Measurements from ENCODE around the gene MOV10. TPM values are rescaled to one million over a fixed set of nuclear protein-coding genes. Genes with fewer than 3 reads are reported as not detected.
A peak's percentile ranks its signal among the peaks of the same experiment; 100 is the strongest.
"Not testable (repeated sequence)": the region's sequence is repeated elsewhere in the genome, so short reads cannot be mapped to it uniquely, and the experiment has no call there.

The MOV10 gene
- total RNA-seq, 1 donor from 2014 or later: 53.0 TPM

DNA sequence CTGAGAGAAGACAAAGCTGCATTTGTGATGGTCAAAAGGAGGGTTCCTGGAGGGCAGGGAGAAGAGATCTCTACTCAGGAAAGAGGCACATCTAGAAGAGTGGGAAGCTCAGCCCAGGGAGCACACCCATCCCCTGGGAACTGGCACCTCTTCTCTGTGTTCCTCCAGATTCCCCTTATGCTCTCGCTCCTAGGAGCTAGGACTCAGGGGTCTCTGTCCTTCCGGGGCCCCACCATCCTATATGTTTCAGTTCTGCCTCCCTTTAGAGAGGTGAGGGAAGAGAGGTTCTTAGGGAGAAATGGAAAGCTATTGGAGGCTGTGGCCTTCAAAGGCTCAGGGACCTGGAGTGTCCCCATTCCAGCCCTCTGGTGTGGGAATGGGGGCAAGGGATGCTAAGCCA lies 45.2 kb downstream of the MOV10 start:
- H3K9me3 ChIP-seq: no peaks in the 10 kb centered on the region
- H3K27ac ChIP-seq: no peak overlapping the region
- H3K4me3 ChIP-seq: no peak overlapping the region
- no peak for DNase-seq (ENCODE audit: extremely low spot score in 2 of 2)
- no peaks in the 10 kb centered on the region for H3K27me3 ChIP-seq
- intact Hi-C loops (cut with DNase I): loop anchor here (5.0 to 10.0 kb wide), 3 partner anchors 322 to 355 kb away; partner anchors contain the start of genes CTTNBP2NL and LRIG2
- no peak for TF ChIP-seq POLR2A (IDR thresholded peaks at IDR 0.05)
- TF ChIP-seq, protein P1, sequence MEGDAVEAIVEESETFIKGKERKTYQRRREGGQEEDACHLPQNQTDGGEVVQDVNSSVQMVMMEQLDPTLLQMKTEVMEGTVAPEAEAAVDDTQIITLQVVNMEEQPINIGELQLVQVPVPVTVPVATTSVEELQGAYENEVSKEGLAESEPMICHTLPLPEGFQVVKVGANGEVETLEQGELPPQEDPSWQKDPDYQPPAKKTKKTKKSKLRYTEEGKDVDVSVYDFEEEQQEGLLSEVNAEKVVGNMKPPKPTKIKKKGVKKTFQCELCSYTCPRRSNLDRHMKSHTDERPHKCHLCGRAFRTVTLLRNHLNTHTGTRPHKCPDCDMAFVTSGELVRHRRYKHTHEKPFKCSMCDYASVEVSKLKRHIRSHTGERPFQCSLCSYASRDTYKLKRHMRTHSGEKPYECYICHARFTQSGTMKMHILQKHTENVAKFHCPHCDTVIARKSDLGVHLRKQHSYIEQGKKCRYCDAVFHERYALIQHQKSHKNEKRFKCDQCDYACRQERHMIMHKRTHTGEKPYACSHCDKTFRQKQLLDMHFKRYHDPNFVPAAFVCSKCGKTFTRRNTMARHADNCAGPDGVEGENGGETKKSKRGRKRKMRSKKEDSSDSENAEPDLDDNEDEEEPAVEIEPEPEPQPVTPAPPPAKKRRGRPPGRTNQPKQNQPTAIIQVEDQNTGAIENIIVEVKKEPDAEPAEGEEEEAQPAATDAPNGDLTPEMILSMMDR (IDR thresholded peaks at IDR 0.05): no peak
- TF ChIP-seq POLR2AphosphoS5 (IDR thresholded peaks at IDR 0.05; ENCODE audit: insufficient read depth in 1 of 2, low read depth in 1 of 2): no peak
- H3K4me1 ChIP-seq: peaks cover 32% of the 10 kb centered on the region
- H3K36me3 ChIP-seq: no peaks in the 10 kb centered on the region

DNA sequence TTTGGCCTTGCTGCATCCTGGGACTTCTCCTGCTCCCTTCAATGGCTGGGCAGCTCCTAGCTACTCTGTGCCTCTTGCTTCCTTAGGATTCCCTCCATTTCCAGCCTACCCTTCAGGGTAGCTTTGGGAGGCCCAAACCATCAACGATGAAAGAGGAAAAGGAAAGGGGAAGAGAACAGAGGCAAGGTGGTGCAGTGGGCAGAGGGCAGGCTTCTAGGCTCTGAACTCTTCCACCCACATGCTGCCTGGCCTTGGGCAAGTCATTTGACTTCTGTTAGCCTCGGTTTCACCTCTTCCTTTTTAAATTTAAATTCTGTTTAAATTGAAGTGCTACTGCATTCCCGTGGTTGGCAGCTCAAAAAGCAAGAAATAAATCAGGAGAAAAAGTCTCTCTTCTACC lies 46.3 kb downstream of the MOV10 start:
- no peaks in the 10 kb centered on the region for H3K27me3 ChIP-seq
- TF ChIP-seq POLR2AphosphoS5 (IDR thresholded peaks at IDR 0.05; ENCODE audit: insufficient read depth in 1 of 2, low read depth in 1 of 2) (no peak), POLR2A (IDR thresholded peaks at IDR 0.05) (no peak)
- TF ChIP-seq, protein P1 (IDR thresholded peaks at IDR 0.05): no peak
- no peak for DNase-seq (ENCODE audit: extremely low spot score in 2 of 2)
- no peaks in the 10 kb centered on the region for H3K36me3 ChIP-seq
- no peaks in the 10 kb centered on the region for H3K9me3 ChIP-seq
- no peak overlapping the region for H3K4me3 ChIP-seq
- intact Hi-C loops (cut with DNase I): loop anchor here (10.0 kb wide), 1 partner anchor 324 kb away; no protein-coding TSS in a partner anchor
- no peak overlapping the region for H3K27ac ChIP-seq
- H3K4me1 ChIP-seq: peaks cover 26% of the 10 kb centered on the region

DNA sequence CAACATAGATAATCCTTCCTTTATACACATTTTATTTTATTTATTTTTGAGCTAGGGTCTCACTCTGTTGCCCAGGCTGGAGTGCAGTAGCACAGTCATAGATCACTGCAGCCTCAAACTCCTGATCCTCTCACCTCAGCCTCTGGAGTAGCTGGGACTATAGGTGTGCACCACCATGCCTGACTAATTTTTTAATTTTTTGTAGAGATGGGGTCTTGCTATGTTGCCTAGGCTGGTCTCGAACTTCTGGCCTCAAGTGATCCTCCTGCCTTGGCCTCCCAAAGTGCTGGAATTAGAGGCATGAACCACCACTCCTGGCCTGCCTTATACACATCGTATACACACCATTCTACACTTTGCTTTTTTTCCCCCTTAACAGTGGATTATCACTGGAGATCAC lies 46.8 kb downstream of the MOV10 start:
- not testable (repeated sequence) for H3K27ac ChIP-seq; H3K4me3 ChIP-seq; H3K27me3 ChIP-seq; H3K36me3 ChIP-seq; DNase-seq (ENCODE audit: extremely low spot score in 2 of 2); H3K9me3 ChIP-seq
- H3K4me1 ChIP-seq: peaks cover 23% of the 10 kb centered on the region
- intact Hi-C loops (cut with DNase I): loop anchor here (10.0 kb wide), 1 partner anchor 324 kb away; no protein-coding TSS in a partner anchor

DNA sequence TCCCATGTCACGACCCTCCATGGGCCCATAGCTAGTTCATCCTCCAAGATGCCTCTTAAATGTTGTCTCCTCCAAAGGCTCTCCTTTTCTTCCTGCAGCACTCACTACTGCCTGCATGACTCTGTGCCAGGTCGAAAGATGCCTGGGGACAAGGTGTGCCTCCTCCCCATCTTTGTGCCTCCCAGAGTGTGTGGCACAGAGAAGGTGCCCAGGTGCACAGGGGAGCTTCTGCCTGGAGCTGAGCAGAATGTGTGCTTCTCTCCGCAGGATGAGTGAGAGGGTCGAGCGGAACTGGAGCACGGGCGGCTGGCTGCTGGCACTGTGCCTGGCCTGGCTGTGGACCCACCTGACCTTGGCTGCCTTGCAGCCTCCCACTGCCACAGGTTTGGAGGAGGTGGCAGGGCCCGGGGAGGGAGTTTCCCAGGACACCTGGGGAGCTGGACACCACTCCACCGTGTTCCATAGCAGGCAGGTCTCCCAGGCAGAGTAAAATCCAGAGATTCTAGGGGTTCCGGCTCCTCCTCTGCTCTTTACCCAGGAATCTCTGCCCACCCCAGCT lies 47.6 kb downstream of the MOV10 start:
- Histone ChIP-seq H3K27me3 (no peaks in the 10 kb centered on the region), H3K9me3 (no peaks in the 10 kb centered on the region), H3K4me3 (no peak overlapping the region), H3K36me3 (no peaks in the 10 kb centered on the region), H3K27ac (peak overlapping the region; percentile 54), H3K4me1 (peaks cover 23% of the 10 kb centered on the region)
- TF ChIP-seq, protein P1 (IDR thresholded peaks at IDR 0.05): no peak
- no peak for TF ChIP-seq POLR2A (IDR thresholded peaks at IDR 0.05)
- TF ChIP-seq POLR2AphosphoS5 (IDR thresholded peaks at IDR 0.05; ENCODE audit: insufficient read depth in 1 of 2, low read depth in 1 of 2): no peak
- intact Hi-C loops (cut with DNase I): loop anchor here (10.0 kb wide), 1 partner anchor 323 kb away; no protein-coding TSS in a partner anchor
- DNase-seq (ENCODE audit: extremely low spot score in 2 of 2): no peak

DNA sequence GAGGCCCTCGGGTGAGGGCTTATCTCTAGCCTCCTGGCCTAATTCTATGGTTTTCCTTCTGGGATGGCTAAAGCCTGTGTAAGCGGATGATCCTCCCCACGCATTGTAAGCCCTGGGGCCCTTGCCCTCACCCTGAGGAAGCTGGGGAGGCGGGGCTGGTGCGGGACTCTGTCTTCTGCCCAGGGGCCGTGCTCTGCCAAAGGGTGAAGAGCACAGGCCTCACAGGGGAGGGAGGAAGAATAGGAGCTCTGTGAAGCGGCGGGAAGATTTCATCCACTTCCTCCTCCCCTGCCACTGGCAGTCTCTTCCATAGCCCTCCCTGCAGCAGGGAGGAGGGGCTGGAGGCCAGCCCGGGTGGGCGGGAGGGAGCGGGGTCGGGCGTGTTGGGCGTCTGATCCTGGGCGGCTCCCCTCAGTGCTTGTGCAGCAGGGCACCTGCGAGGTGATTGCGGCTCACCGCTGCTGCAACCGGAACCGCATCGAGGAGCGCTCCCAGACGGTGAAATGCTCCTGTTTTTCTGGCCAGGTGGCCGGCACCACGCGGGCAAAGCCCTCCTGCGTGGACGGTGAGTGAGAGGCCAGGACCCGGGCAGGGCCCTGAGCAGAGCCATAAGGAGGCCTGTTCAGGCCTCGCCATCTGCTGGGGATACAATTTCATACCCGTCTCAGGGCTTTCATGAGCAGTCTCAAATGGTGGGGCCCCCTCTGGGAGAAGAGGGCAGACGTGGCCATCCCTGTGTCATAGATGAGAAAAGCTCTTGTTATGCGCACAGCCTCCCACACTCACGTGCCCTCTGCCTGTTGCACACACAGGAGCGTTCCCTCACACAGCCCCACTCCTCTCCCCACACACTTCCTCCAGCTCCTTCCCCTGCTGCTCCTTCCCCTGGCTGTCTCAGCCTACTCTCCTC lies 48.4 kb downstream of the MOV10 start:
- no peaks in the 10 kb centered on the region for H3K9me3 ChIP-seq
- H3K36me3 ChIP-seq: no peaks in the 10 kb centered on the region
- peak overlapping the region; percentile 23 to 41 for H3K4me3 ChIP-seq
- DNase-seq (ENCODE audit: extremely low spot score in 2 of 2): peak in 1 of 2 donors; percentile 85
- intact Hi-C loops (cut with DNase I): loop anchor here (10.0 kb wide), 1 partner anchor 322 kb away; no protein-coding TSS in a partner anchor
- peaks cover 23% of the 10 kb centered on the region for H3K4me1 ChIP-seq
- H3K27me3 ChIP-seq: no peaks in the 10 kb centered on the region
- H3K27ac ChIP-seq: peak overlapping the region; percentile 54
- TF ChIP-seq POLR2AphosphoS5 (IDR thresholded peaks at IDR 0.05; ENCODE audit: insufficient read depth in 1 of 2, low read depth in 1 of 2): peak in 1 of 2 donors; percentile 40
- no peak for TF ChIP-seq POLR2A (IDR thresholded peaks at IDR 0.05)
- TF ChIP-seq, protein P1 (IDR thresholded peaks at IDR 0.05): no peak
